Left renal cortex interstitium (tissue), 4 donors: ENCODE results near the gene FBLN1. TPM values are rescaled to one million over a fixed set of nuclear protein-coding genes. Genes with fewer than 3 reads are reported as not detected.
"Not testable (repeated sequence)": the region's sequence is repeated elsewhere in the genome, so short reads cannot be mapped to it uniquely, and the experiment has no call there.

Experiments
- DNase-seq, 4 donors: peaks; one replicate each; pipeline ENCODE4 v3.0.0-alpha.2; 2013; ENCODE audit warnings: low read depth in 4 of 4, low spot score in 2 of 4, missing footprints in 1 of 4
- polyA plus RNA-seq, 4 donors: library from polyadenylated mRNA; unstranded; fragments of 120-200 nt; gene quantifications; one replicate each; pipeline ENCODE4 v1.2.1, GENCODE V29; 2013; ENCODE audit not compliant: insufficient read length in 4 of 4

FBLN1 gene
- polyA plus RNA-seq, 4 donors: 98.6 to 176 (median 121) TPM

DNA sequence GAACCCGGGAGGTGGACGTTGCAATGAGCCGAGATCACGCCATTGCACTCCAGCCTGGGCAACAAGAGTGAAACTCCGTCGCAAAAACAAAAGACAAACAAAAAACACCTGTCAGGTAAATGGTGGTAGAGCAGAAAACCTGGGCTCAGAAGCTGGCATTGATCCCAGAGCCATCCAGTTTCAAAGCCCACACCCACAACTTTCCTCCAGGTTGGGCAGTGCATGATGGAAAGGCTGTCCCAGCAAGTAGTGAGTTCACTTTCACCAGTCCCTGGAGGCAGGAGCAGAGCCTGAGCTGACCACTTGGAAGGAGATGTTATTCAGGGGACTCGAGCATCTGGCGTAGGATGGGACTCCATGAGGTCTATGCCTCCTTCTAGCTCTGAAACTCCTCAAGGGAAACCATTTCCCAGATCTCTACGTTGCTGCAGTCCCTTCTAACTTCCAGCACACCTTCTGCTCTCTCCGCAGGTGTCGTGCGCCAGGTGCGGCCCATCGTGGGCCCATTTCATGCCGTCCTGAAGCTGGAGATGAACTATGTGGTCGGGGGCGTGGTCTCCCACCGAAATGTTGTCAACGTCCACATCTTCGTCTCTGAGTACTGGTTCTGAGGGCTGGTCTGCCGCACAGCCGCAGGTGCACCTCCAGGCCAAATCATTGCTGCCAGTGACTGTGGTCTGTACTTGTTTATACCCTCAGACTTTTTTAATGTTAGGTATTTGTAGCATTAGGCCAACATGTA, 97.3 kb downstream of the FBLN1 start:
- no peak for DNase-seq

GRCh38 chr22:45600790-45601730, 98.4 kb downstream of the FBLN1 start:
- no peak for DNase-seq

- no peak for DNase-seq
These were observed 99.5 kb downstream of the FBLN1 start for GRCh38 chr22:45602004-45602733.

- no peak for DNase-seq
These were observed 100.3 kb downstream of the FBLN1 start for GRCh38 chr22:45602824-45603595.

- DNase-seq: no peak
These were observed 100.9 kb downstream of the FBLN1 start for GRCh38 chr22:45603619-45604018.

DNA sequence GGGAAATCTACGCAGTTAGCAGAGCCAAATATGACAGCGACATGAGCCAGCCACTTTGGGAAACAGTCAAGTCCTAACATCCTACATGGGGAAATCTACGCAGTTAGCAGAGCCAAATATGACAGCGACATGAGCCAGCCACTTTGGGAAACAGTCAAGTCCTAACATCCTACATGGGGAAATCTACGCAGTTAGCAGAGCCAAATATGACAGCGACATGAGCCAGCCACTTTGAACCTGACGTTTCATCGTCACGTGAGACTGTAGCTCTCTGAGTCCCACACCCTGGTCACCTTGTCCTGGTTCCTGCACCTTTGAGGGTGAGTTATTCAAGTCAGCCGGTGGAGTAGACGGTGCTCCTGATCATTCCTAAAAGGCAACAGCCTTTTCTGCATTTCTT, 105.4 kb downstream of the FBLN1 start:
- not testable (repeated sequence) for DNase-seq

DNA sequence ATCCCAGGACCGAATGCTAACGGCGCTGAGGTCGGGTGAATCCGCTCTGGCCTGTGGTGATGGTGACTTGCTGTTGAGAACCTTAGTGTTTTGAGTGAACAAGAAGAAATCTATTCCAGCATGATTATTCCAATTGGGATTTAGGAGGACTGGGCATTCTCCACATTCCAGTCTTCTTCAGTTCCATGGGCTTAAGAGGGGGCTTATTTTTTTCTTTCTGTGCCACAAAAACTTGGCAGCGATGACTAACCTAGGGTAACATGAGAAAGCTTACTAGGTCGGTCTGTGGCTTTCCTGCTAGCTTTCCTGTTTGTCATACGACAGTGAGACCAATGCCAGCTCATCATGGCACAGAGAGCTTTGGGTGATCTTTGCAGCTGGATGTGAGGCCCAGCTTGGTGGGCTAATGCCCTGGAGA, 106.1 kb downstream of the FBLN1 start:
- no peak for DNase-seq

DNA sequence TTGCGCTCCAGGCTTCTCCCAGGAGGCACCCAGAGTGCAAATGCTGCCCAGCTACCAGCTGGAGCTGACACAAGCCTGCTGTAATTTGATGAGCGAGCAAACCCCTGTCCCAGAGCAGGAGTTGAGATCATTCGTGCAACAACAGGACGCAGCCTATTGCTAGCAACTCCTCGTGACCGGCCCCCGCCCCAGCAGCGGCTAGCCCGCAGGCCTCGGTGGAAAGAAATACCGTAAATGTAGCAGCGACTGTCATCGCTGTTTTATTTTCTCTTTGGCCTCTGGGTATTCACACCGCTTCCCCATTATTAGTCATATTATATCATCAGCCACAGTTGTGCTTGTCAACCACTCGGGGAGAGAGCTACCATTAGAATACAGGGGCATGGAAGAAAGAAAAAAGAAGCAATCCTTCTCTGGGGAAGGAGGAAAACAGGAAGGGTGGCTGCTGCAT, 109.8 kb downstream of the FBLN1 start:
- DNase-seq: no peak

DNA sequence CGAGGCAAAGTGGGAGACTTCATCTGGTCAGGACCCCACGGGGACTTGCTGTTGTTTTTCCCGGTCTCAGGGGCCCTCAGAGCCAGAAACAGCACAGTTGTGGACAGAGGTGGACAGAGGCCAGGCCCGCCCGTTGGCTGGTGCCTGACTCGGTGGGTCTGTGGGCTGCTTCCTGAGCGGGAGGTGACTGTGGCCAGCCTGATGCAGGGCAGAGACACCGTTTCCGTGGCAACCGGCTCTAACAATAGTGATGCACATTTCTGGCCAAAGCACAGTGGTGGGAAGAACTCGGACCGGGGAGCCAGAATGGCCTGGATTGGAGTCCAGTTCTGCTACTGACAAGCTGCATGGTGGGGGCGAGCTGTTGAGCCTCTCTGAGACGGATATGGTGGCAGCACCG, 110.3 kb downstream of the FBLN1 start:
- no peak for DNase-seq

- DNase-seq: no peak
These were observed 112.7 kb downstream of the FBLN1 start for GRCh38 chr22:45615364-45615763.

- DNase-seq: no peak
These were observed 113.7 kb downstream of the FBLN1 start for GRCh38 chr22:45616432-45616831.

DNA sequence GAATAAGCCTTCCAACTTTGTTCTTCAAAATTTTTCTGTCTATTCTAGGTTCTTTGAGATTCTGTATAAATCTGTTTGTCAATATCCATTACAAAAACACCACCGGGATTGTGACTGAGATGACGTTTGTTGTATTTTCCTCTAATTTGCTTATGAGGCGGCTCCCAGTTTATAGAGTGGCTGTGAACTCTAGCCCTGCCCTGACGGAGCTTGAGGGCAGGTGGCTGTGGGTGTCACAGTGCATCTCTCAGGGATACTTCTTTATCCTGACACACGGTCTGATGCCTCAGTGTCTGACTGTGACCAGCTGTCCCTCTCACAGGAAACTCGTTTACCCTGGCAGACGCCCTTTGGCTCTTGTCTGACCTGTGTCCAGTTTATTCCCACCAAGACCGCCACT, 115.3 kb downstream of the FBLN1 start:
- DNase-seq: no peak

- no peak for DNase-seq
These were observed 118.0 kb downstream of the FBLN1 start for GRCh38 chr22:45620706-45621105.

DNA sequence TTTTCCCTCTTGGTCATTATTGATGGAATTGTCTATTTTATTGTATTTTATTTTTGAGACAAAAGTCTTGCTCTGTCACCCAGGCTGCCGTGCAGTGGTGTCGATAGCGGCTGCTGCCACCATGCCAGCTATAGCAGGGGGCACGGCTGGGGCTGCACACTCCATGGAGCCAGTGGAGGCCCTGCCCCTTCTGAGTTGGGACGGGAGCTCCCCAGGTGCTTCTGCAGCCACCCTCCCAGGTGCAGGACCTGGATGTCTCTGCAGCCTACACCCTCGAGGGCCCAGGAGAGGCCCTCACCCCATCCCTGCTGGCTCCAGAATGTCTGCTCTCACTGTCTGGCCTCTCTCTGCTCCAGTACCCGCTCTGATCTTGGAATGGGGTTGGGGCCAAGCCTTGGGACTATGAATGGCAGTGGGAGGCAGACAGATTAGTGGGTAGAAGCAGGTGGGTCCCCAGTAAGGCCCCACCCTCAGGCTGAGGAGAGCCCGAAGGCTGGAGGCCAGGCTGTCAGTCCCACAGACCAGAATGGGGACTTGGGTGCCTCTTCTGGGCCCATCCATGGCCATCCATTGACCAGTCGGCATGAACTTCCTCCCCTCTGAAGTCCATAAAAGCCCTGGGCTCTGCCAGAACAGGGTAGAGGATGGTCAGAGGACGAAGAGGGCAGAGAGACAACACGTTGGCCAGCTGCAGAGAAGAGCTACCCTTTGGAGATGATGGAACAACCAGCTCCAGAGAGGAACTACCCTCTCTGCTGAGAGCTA, 119.3 kb downstream of the FBLN1 start:
- DNase-seq: no peak

DNA sequence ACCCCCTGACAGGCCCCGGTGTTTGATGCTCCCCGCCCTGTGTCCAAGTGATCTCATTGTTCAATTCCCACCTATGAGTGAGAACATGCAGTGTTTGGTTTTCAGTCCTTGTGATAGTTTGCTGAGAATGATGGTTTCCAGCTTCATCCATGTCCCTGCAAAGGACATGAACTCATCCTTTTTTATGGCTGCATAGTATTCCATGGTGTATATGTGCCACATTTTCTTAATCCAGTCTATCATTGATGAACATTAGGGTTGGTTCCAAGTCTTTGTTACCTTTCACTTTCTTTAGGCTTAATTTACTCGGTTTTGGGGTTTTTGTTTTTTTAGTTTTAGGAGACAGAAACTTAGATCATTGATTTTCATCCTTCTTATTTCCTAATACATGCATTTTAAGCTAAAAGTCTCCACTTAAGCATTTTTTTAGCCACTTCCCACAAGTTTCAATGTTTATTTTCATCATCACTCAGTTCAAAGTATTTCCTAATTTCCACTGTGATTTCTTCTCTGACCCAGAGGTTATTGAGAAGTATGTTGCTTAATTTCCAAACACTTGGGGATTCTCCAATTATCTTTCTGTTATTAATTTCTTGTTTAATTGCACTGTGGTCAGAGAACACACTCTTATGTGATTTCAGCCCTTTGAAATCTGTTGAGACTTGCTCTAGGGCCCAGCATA, 120.9 kb downstream of the FBLN1 start:
- DNase-seq: not testable (repeated sequence)

DNA sequence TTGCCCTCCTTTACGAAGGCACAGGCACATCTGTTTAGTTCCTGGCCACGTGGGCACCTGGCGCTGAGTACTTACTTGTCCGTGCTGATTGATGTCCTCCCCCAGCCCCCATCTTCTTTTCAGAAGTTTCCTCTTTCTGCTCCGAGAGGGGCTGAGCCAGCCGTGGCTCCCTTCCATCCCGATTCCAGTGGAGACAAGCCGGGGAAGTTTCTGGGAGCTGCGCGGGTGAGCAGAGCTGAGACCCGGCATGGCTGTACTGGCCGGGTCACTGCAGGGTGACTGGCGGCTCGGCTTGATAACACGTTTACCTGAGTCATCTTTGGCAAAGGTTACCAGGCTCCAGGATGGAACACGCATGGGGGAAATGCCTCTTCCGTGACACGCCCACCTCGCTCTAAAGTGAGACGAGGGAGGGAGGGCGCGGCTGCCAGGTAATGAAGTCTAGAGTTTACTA, 123.5 kb downstream of the FBLN1 start:
- DNase-seq: no peak

DNA sequence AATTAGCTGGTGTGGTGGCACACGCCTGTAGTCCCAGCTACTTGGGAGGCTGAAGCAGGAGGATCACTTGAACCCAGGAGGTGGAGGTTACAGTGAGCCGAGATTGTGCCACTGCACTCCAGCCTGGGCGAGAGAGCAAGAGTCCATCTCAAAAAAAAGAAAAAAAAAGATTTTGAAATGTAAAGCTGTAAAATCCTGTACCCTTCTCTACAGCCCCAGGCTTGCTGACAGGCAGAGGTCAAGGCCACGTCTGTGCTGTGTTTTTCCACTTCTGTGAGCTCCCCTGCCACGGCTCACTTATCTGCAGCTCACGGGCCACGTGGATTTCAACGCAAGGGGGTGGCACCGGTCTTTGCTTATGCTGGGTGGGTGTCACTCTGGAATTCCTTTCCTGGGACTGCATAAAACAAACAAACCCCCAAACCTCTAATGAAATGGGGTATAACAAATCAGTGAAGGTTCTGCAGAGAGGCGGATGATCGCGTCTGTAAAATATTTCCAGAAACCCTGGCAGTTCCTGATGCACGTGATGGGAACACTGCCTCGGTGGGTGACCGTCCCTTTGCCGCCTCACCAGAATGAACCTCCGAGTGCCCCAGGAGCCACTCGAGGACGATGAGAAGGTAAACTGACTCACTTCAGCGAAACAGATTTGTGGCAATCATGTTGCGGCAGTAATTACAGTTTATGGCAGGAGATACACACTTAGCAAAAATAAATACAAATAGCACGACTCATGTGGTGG, 125.0 kb downstream of the FBLN1 start:
- DNase-seq: no peak

DNA sequence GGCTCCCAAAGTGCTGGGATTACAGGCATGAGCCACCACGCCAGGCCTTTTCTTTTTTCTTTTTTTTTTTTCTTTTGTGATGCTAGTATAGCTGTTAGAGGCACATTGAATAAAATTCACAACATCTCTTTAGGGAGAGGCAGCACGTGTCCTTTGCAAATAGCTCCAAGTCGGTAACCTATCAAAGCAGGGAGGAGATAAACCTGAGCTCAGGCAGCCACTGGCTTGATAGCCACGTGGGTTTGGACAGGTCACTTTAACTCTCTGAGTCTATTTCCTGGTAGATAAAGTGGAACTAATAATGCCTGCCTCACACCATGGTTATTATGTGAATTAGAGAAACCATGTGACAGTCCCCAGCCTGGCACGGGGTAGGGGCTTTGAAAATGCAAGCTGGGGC, 125.8 kb downstream of the FBLN1 start:
- no peak for DNase-seq
